Measurements from ENCODE around the gene SPPL2C. TPM values are rescaled to one million over a fixed set of nuclear protein-coding genes. Genes with fewer than 3 reads are reported as not detected.

Gene SPPL2C, protein sequence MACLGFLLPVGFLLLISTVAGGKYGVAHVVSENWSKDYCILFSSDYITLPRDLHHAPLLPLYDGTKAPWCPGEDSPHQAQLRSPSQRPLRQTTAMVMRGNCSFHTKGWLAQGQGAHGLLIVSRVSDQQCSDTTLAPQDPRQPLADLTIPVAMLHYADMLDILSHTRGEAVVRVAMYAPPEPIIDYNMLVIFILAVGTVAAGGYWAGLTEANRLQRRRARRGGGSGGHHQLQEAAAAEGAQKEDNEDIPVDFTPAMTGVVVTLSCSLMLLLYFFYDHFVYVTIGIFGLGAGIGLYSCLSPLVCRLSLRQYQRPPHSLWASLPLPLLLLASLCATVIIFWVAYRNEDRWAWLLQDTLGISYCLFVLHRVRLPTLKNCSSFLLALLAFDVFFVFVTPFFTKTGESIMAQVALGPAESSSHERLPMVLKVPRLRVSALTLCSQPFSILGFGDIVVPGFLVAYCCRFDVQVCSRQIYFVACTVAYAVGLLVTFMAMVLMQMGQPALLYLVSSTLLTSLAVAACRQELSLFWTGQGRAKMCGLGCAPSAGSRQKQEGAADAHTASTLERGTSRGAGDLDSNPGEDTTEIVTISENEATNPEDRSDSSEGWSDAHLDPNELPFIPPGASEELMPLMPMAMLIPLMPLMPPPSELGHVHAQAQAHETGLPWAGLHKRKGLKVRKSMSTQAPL
- not detected in 2 replicates for total RNA-seq

GRCh38 chr17:45844695-45845375, at the start of gene SPPL2C:
Gene SPPL2C (plus strand): TSS chr17:45844881. CDS start chr17:45844907, 26 bp downstream.

DNA sequence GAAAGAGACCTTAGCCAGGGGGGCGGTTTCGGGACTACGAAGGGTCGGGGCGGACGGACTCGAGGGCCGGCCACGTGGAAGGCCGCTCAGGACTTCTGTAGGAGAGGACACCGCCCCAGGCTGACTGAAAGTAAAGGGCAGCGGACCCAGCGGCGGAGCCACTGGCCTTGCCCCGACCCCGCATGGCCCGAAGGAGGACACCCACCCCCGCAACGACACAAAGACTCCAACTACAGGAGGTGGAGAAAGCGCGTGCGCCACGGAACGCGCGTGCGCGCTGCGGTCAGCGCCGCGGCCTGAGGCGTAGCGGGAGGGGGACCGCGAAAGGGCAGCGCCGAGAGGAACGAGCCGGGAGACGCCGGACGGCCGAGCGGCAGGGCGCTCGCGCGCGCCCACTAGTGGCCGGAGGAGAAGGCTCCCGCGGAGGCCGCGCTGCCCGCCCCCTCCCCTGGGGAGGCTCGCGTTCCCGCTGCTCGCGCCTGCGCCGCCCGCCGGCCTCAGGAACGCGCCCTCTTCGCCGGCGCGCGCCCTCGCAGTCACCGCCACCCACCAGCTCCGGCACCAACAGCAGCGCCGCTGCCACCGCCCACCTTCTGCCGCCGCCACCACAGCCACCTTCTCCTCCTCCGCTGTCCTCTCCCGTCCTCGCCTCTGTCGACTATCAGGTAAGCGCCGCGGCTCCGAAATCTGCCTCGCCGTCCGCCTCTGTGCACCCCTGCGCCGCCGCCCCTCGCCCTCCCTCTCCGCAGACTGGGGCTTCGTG, 49.5 kb downstream of the SPPL2C start, which contains the start of gene MAPT:
Gene MAPT, plus strand, starts transcription at position 533 of the 763 bp plus-strand sequence. CDS start 67,784 bp downstream, outside the sequence.

Other genes with a start within 250 kb of the SPPL2C start
- gene CRHR1, start 60.6 kb upstream of the SPPL2C start, total RNA-seq: not detected in 2 replicates
- 0.18 TPM in 1 of 2 replicates, not detected in the other for gene MAPT, start 49.7 kb downstream of the SPPL2C start, total RNA-seq
- gene STH, start 154.4 kb downstream of the SPPL2C start, total RNA-seq: not detected in 2 replicates